MCF 10A (cell line): ENCODE data around the gene BICD2. TPM values are rescaled to one million over a fixed set of nuclear protein-coding genes. Genes with fewer than 3 reads are reported as not detected.

Experiments
- BruUV-seq: library from RNA; stranded (reverse); fragments of 400-500 nt; replicated peaks from 2 replicates; lab custom pipeline; 2021; lab: Mats Ljungman, UMichigan
- CTCF ChIA-PET: fragments of 300-600 bp; sonication (Branson Sonifier 250); formaldehyde crosslinking; extraction: SDS; loops from one replicate; lab custom pipeline; 2021; ENCODE audit warnings: antibody characterized with exemption, inconsistent platforms; lab: Yijun Ruan, JAX
- POLR2A ChIA-PET: fragments of 300-600, 350-650 bp; sonication (Branson Sonifier 250); formaldehyde crosslinking; extraction: SDS; loops from one replicate; lab custom pipeline; 2020; ENCODE audit warnings: antibody characterized with exemption, inconsistent platforms; lab: Yijun Ruan, JAX
- DNase-seq: peaks from one replicate; pipeline ENCODE4 v3.0.0-alpha.2; 2018; ENCODE audit not compliant: unreplicated experiment
- H3K27ac Mint-ChIP-seq: one replicate; pipeline ENCODE4 v1.8.0; 2022; ENCODE audit warnings: mild to moderate bottlenecking, low read depth, mixed read lengths; ENCODE audit not compliant: unreplicated experiment
- H3K27me3 Mint-ChIP-seq: one replicate; pipeline ENCODE4 v1.8.0; 2022; ENCODE audit warnings: mixed read lengths; ENCODE audit not compliant: insufficient read depth, unreplicated experiment
- H3K36me3 Mint-ChIP-seq: one replicate; pipeline ENCODE4 v1.8.0; 2022; ENCODE audit warnings: mild to moderate bottlenecking, moderate library complexity, mixed read lengths; ENCODE audit not compliant: insufficient read depth, unreplicated experiment
- H3K4me1 Mint-ChIP-seq: one replicate; pipeline ENCODE4 v1.8.0; 2022; ENCODE audit warnings: mixed read lengths; ENCODE audit not compliant: insufficient read depth, unreplicated experiment
- H3K4me3 Mint-ChIP-seq: one replicate; pipeline ENCODE4 v1.8.0; 2022; ENCODE audit warnings: mild to moderate bottlenecking, moderate library complexity, mixed read lengths; ENCODE audit not compliant: unreplicated experiment
- H3K9me3 Mint-ChIP-seq: one replicate; pipeline ENCODE4 v1.8.0; 2022; ENCODE audit warnings: mixed read lengths; ENCODE audit not compliant: unreplicated experiment
- CTCF ChIP-seq: fragments of 200-600 bp; IDR thresholded peaks from one replicate; pipeline ENCODE4 v1.8.0; 2022; ENCODE audit warnings: antibody characterized with exemption, mild to moderate bottlenecking; ENCODE audit not compliant: unreplicated experiment
- intact Hi-C: fragments of 100-400 bp; cut with micrococcal nuclease; formaldehyde crosslinking; loops from 2 replicates; pipeline ENCODE4 v1.14.1; 2022
- total RNA-seq: library from RNA; stranded (reverse); gene quantifications from 2 replicates; pipeline ENCODE4 v1.2.3, GENCODE V29; 2022

Gene BICD2
- total RNA-seq, 1 experiment from 2014 or later: 23.5 TPM

GRCh38 chr9:92720209-92720765 lies 44.3 kb downstream of the BICD2 start:
- BruUV-seq: no TSS peak
- no peaks in the 10 kb centered on the region for H3K27me3 Mint-ChIP-seq
- peaks cover 25% of the 10 kb centered on the region for H3K4me1 Mint-ChIP-seq
- POLR2A ChIA-PET: interaction anchor here (0.6 kb wide), 1 partner anchor 384 kb away, joined by 4 read pairs; no protein-coding TSS in a partner anchor
- DNase-seq: no peak
- no peak overlapping the region for H3K4me3 Mint-ChIP-seq
- H3K36me3 Mint-ChIP-seq: peaks cover 47% of the 10 kb centered on the region
- TF ChIP-seq CTCF: no peak
- intact Hi-C loops: no loop called here
- H3K27ac Mint-ChIP-seq: peak overlapping the region; percentile 52
- H3K9me3 Mint-ChIP-seq: no peaks in the 10 kb centered on the region
- CTCF ChIA-PET: interaction anchor here (1.1 to 1.2 kb wide), 2 partner anchors 12 to 50 kb away, joined by 3 read pairs; no protein-coding TSS in a partner anchor

GRCh38 chr9:92719028-92719647 lies 45.5 kb downstream of the BICD2 start:
- intact Hi-C loops: no loop called here
- ChIA-PET POLR2A (interaction anchor here (0.6 kb wide), 1 partner anchor 276 kb away, joined by 3 read pairs; no protein-coding TSS in a partner anchor), CTCF (interaction anchor here (1.1 to 1.4 kb wide), 3 partner anchors 52 to 413 kb away, joined by 3 read pairs; no protein-coding TSS in a partner anchor)
- Mint-ChIP-seq H3K4me3 (no peak overlapping the region), H3K27ac (no peak overlapping the region), H3K9me3 (no peaks in the 10 kb centered on the region), H3K4me1 (peaks cover 21% of the 10 kb centered on the region), H3K27me3 (no peaks in the 10 kb centered on the region), H3K36me3 (peaks cover 51% of the 10 kb centered on the region)
- no TSS peak for BruUV-seq
- DNase-seq: no peak
- TF ChIP-seq CTCF: no peak

- intact Hi-C loops: no loop called here
- ChIA-PET POLR2A (interaction anchor here (0.6 to 1.2 kb wide), 5 partner anchors 30 to 1012 kb away, joined by 3 to 4 read pairs (median 3); partner anchors contain the start of gene IPPK), CTCF (interaction anchor here (1.0 to 3.9 kb wide), 11 partner anchors 27 to 414 kb away, joined by 3 to 28 read pairs (median 5); partner anchors contain the start of gene BICD2)
- no peak overlapping the region for H3K4me3 Mint-ChIP-seq
- H3K36me3 Mint-ChIP-seq: peaks cover 53% of the 10 kb centered on the region
- BruUV-seq: no TSS peak
- DNase-seq: no peak
- no peaks in the 10 kb centered on the region for H3K9me3 Mint-ChIP-seq
- no peaks in the 10 kb centered on the region for H3K27me3 Mint-ChIP-seq
- H3K27ac Mint-ChIP-seq: no peak overlapping the region
- peaks cover 13% of the 10 kb centered on the region for H3K4me1 Mint-ChIP-seq
- no peak for TF ChIP-seq CTCF
Measured at GRCh38 chr9:92718086-92719001, 46.3 kb downstream of the BICD2 start.
